ENCODE data around the gene NTNG2. TPM values are rescaled to one million over a fixed set of nuclear protein-coding genes. Genes with fewer than 3 reads are reported as not detected.

Gene NTNG2
- total and polyA plus RNA-seq, 10 donors, result 0.44 to 22.4 (median 8.4) TPM

GRCh38 chr9:132244582-132245455 is 83.0 kb downstream of the NTNG2 start:
- no peak for DNase-seq
- H3K4me3 ChIP-seq, result no peak overlapping the region
- no peaks in the 10 kb centered on the region for H3K9me3 ChIP-seq
- H3K27me3 ChIP-seq (replicated peaks in 1 of 7), result peaks cover 0 to 95% (median 16%) of the 10 kb centered on the region in 7 donors
- 57 to 65% (median 64%) methylated on average over 9 to 19 of the region's 19 CpGs for WGBS, 5 donors
- H3K36me3 ChIP-seq, result no peaks in the 10 kb centered on the region
- intact Hi-C loops (cut with DNase I; ENCODE audit: low total_unique reads), result no loop called here
- TF ChIP-seq POLR2A (IDR thresholded peaks at IDR 0.05) (no peak), POLR2AphosphoS5 (IDR thresholded peaks at IDR 0.05) (peak in 2 of 3 donors; percentile 25 to 27)
- TF ChIP-seq, protein P1, sequence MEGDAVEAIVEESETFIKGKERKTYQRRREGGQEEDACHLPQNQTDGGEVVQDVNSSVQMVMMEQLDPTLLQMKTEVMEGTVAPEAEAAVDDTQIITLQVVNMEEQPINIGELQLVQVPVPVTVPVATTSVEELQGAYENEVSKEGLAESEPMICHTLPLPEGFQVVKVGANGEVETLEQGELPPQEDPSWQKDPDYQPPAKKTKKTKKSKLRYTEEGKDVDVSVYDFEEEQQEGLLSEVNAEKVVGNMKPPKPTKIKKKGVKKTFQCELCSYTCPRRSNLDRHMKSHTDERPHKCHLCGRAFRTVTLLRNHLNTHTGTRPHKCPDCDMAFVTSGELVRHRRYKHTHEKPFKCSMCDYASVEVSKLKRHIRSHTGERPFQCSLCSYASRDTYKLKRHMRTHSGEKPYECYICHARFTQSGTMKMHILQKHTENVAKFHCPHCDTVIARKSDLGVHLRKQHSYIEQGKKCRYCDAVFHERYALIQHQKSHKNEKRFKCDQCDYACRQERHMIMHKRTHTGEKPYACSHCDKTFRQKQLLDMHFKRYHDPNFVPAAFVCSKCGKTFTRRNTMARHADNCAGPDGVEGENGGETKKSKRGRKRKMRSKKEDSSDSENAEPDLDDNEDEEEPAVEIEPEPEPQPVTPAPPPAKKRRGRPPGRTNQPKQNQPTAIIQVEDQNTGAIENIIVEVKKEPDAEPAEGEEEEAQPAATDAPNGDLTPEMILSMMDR (IDR thresholded peaks at IDR 0.05 in 8 of 11, conservative IDR thresholded peaks at IDR 0.05 in 3 of 11), result no peak
- peaks cover 4 to 53% (median 32%) of the 10 kb centered on the region in 6 donors for H3K4me1 ChIP-seq
- H3K27ac ChIP-seq, result peak overlapping the region in 4 of 8 donors; percentile 46 to 62 (median 54)

DNA sequence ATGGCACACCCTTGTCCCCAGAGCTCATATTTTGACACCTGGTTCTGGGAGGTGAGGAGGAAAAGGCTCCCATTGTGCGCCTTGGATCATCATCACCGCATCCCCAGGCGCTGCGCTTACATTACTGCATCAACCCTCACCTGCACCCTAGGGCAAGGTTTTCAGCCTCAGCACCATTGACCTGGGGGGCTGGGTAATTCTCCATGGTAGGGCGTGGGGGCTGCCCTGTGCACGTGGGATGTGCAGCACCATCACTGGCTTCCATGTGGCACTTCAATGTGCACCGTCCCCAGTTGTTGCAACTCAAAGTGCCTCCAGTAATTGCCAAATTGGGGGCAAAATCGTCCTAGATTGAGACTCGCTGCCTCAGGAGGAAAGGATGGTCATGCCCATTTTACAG is 83.6 kb downstream of the NTNG2 start:
- 87 to 92% (median 89%) methylated on average over 9 of the region's 9 CpGs for WGBS, 5 donors
- TF ChIP-seq POLR2A (IDR thresholded peaks at IDR 0.05), result no peak
- TF ChIP-seq, protein P1 (IDR thresholded peaks at IDR 0.05 in 8 of 11, conservative IDR thresholded peaks at IDR 0.05 in 3 of 11), result no peak
- TF ChIP-seq POLR2AphosphoS5 (IDR thresholded peaks at IDR 0.05), result no peak
- intact Hi-C loops (cut with DNase I; ENCODE audit: low total_unique reads), result no loop called here
- Histone ChIP-seq H3K36me3 (no peaks in the 10 kb centered on the region), H3K9me3 (no peaks in the 10 kb centered on the region), H3K27me3 (replicated peaks in 1 of 7) (peaks cover 0 to 95% (median 16%) of the 10 kb centered on the region in 7 donors), H3K4me1 (peaks cover 4 to 46% (median 27%) of the 10 kb centered on the region in 6 donors), H3K27ac (no peak overlapping the region), H3K4me3 (no peak overlapping the region)
- no peak for DNase-seq

DNA sequence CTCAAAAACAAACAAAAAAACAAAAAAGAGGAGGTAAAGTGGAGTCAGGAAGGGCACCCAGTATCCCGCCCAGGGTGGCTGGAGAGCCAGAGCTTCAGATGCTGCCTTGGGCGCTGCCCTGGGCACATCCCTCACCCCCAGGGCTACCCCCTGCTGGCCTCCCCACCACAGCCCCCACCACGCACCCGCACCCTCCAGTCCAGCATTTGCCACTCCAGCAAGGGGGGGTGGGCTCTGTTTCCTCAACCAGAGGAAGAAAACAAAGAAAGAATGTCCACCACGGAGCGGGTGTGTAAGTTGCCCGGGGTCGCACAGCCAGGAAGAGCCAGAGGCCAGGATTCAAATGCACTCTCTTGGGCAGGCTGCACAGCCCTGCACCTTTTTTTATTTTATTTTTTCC is 86.1 kb downstream of the NTNG2 start:
- 66 to 79% (median 73%) methylated on average over 8 of the region's 8 CpGs for WGBS, 5 donors
- intact Hi-C loops (cut with DNase I; ENCODE audit: low total_unique reads), result no loop called here

More for the DNA sequence above, 86.1 kb downstream of the NTNG2 start:
- TF ChIP-seq, protein P1 (IDR thresholded peaks at IDR 0.05 in 8 of 11, conservative IDR thresholded peaks at IDR 0.05 in 3 of 11), result no peak
- TF ChIP-seq POLR2AphosphoS5 (IDR thresholded peaks at IDR 0.05), result no peak
- no peak for TF ChIP-seq POLR2A (IDR thresholded peaks at IDR 0.05)
- Histone ChIP-seq H3K36me3 (no peaks in the 10 kb centered on the region), H3K9me3 (peaks cover 0 to 7% (median 0%) of the 10 kb centered on the region in 8 donors), H3K4me1 (peaks cover 0 to 32% (median 10%) of the 10 kb centered on the region in 6 donors), H3K27me3 (replicated peaks in 1 of 7) (peaks cover 0 to 94% (median 16%) of the 10 kb centered on the region in 7 donors), H3K27ac (no peak overlapping the region), H3K4me3 (no peak overlapping the region)
- DNase-seq, result no peak

Measured in spleen (tissue), 11 donors.